Right ventricle myocardium superior (tissue), 1 donor: ENCODE measurements around the gene ANKS1B. TPM values are rescaled to one million over a fixed set of nuclear protein-coding genes. Genes with fewer than 3 reads are reported as not detected.

Source experiments
- ATAC-seq: fragments of 200-7000 bp; cut with Tn5 transposase; one replicate; pipeline ENCODE4 v1.9.1; 2020; ENCODE audit warnings: mild to moderate bottlenecking; ENCODE audit not compliant: poor library complexity
- DNase-seq: peaks from one replicate; pipeline ENCODE4 v3.0.0-alpha.2; 2020
- intact Hi-C: fragments of 100-400 bp; cut with DNase I; formaldehyde crosslinking; loops from one replicate; pipeline ENCODE4 v1.11.2; 2022
- total RNA-seq: library from RNA; stranded (reverse); fragmentation: NEBNext Ultra II Directional; extraction: Animal tissue kit (Norgen Biotek cat#: 25700); gene quantifications from one replicate; pipeline ENCODE4 v1.2.1, GENCODE V29; 2021
- donor health status: DM: no; HTN: yes; CAD: no; lungs with severe emphysema.

The ANKS1B gene
- total RNA-seq, 1 donor from 2014 or later: 1.2 TPM

GRCh38 chr12:98939350-98939749 is 1045.4 kb downstream of the ANKS1B start:
- no peak for ATAC-seq
- intact Hi-C loops: no loop called here
- DNase-seq: no peak

GRCh38 chr12:98935847-98936246 is 1048.9 kb downstream of the ANKS1B start:
- no peak for ATAC-seq
- intact Hi-C loops: no loop called here
- DNase-seq: no peak

- intact Hi-C loops: no loop called here
- DNase-seq (no peak), ATAC-seq (no peak)
Measured at GRCh38 chr12:98922871-98923270, 1061.9 kb downstream of the ANKS1B start.

GRCh38 chr12:98918176-98918863 is 1066.4 kb downstream of the ANKS1B start:
- intact Hi-C loops: no loop called here
- DNase-seq: no peak
- no peak for ATAC-seq

- DNase-seq (no peak), ATAC-seq (no peak)
- intact Hi-C loops: no loop called here
Measured at GRCh38 chr12:98916106-98916505, 1068.6 kb downstream of the ANKS1B start.

- ATAC-seq: no peak
- intact Hi-C loops: no loop called here
- DNase-seq: no peak
Measured at GRCh38 chr12:98912401-98912974, 1072.2 kb downstream of the ANKS1B start.

GRCh38 chr12:98911396-98911795 is 1073.3 kb downstream of the ANKS1B start:
- no peak for DNase-seq
- ATAC-seq: no peak
- intact Hi-C loops: no loop called here

- DNase-seq: no peak
- ATAC-seq: no peak
- intact Hi-C loops: no loop called here
Measured at GRCh38 chr12:98909746-98910145, 1075.0 kb downstream of the ANKS1B start.

GRCh38 chr12:98908866-98909265 is 1075.9 kb downstream of the ANKS1B start:
- DNase-seq (no peak), ATAC-seq (no peak)
- intact Hi-C loops: no loop called here

GRCh38 chr12:98903875-98904274 is 1080.9 kb downstream of the ANKS1B start:
- intact Hi-C loops: no loop called here
- ATAC-seq (no peak), DNase-seq (no peak)

GRCh38 chr12:98901189-98901588 is 1083.5 kb downstream of the ANKS1B start:
- intact Hi-C loops: no loop called here
- ATAC-seq (no peak), DNase-seq (no peak)

GRCh38 chr12:98896938-98897337 is 1087.8 kb downstream of the ANKS1B start:
- ATAC-seq: no peak
- intact Hi-C loops: no loop called here
- DNase-seq: no peak

- DNase-seq (no peak), ATAC-seq (no peak)
- intact Hi-C loops: no loop called here
Measured at GRCh38 chr12:98895086-98895651, 1089.6 kb downstream of the ANKS1B start.

- DNase-seq (no peak), ATAC-seq (no peak)
- intact Hi-C loops: no loop called here
Measured at GRCh38 chr12:98894412-98895085, 1090.2 kb downstream of the ANKS1B start.

- intact Hi-C loops: no loop called here
Measured at GRCh38 chr12:98893675-98894411, 1090.9 kb downstream of the ANKS1B start.

GRCh38 chr12:98893126-98893674 is 1091.5 kb downstream of the ANKS1B start:
- no peak for ATAC-seq
- no peak for DNase-seq
- intact Hi-C loops: no loop called here

More at GRCh38 chr12:98893675-98894411, 1090.9 kb downstream of the ANKS1B start:
- no peak for ATAC-seq
- no peak for DNase-seq

- ATAC-seq (no peak), DNase-seq (no peak)
- intact Hi-C loops: no loop called here
Measured at GRCh38 chr12:98885778-98886177, 1099.0 kb downstream of the ANKS1B start.

- intact Hi-C loops: no loop called here
- no peak for DNase-seq
- no peak for ATAC-seq
Measured at GRCh38 chr12:98883231-98883630, 1101.5 kb downstream of the ANKS1B start.

GRCh38 chr12:98882526-98882925 is 1102.2 kb downstream of the ANKS1B start:
- DNase-seq (no peak), ATAC-seq (no peak)
- intact Hi-C loops: no loop called here
